B cell (primary cell): Measurements from ENCODE around the gene ARHGAP15. TPM values are rescaled to one million over a fixed set of nuclear protein-coding genes. Genes with fewer than 3 reads are reported as not detected.

ENCODE experiments used
- ATAC-seq: fragments of 200-7000 bp; cut with Tn5 transposase; one replicate; pipeline ENCODE4 v1.10.0; 2021; ENCODE audit warnings: low read depth, mild to moderate bottlenecking, moderate number of reproducible peaks, moderate library complexity
- CTCF ChIA-PET: fragments of 350-600 bp; sonication (Branson Sonifier 250); formaldehyde crosslinking; loops from one replicate; lab custom pipeline; 2021; ENCODE audit warnings: antibody characterized with exemption, inconsistent platforms; lab: Charles Lee
- POLR2A ChIA-PET: fragments of 350-600 bp; sonication (Branson Sonifier 250); formaldehyde crosslinking; loops from one replicate; lab custom pipeline; 2021; ENCODE audit warnings: antibody characterized with exemption; lab: Charles Lee
- DNase-seq: peaks from one replicate; pipeline ENCODE4 v3.0.0; 2013
- H2AFZ ChIP-seq: 2 replicates; pipeline ENCODE4 v1.6.1; 2012; ENCODE audit warnings: mild to moderate bottlenecking, low read depth, low read length; ENCODE audit not compliant: insufficient read depth, poor library complexity, severe bottlenecking
- H3K27ac ChIP-seq, 2 donors: 1 replicate in 1 of 2; 2 replicates in 1 of 2; pipeline ENCODE4 v1.5.1; 2012 to 2013; ENCODE audit warnings: low read length in 2 of 2, mild to moderate bottlenecking in 2 of 2, moderate library complexity in 1 of 2
- H3K27me3 ChIP-seq, 4 experiments: fragments of 200-600 bp in 1 of 4; sonication (generic) in 1 of 4; replicated peaks in 1 of 4; 1 replicate in 2 of 4; 2 replicates in 2 of 4; pipeline versions ENCODE4 v1.6.1 to v1.7.0; 2013 to 2016; ENCODE audit warnings: low read length in 3 of 4, mild to moderate bottlenecking in 2 of 4, mixed read lengths in 1 of 4, moderate library complexity in 1 of 4; ENCODE audit not compliant: insufficient read depth in 4 of 4, control insufficient read depth in 3 of 4; ENCODE audit errors: control extremely low read depth in 1 of 4
- H3K36me3 ChIP-seq, 2 experiments: replicated peaks in 1 of 2; 1 replicate in 1 of 2; 2 replicates in 1 of 2; pipeline versions ENCODE4 v1.6.1 to v1.7.1; 2013; ENCODE audit warnings: low read length in 1 of 2; ENCODE audit not compliant: insufficient read depth in 2 of 2, control insufficient read depth in 1 of 2; ENCODE audit errors: control extremely low read depth in 1 of 2, extremely low read depth in 1 of 2
- H3K4me1 ChIP-seq, 2 donors: fragments of 200-600 bp in 1 of 2; sonication (generic) in 1 of 2; 1 replicate in 1 of 2; 2 replicates in 1 of 2; pipeline versions ENCODE4 v1.5.1 to v1.6.1; 2013 to 2017; ENCODE audit warnings: low read length in 2 of 2; ENCODE audit not compliant: control insufficient read depth in 2 of 2, insufficient read depth in 2 of 2
- H3K4me2 ChIP-seq: replicated peaks from 2 replicates; pipeline ENCODE3; 2012; ENCODE audit warnings: mild to moderate bottlenecking, low read depth, low read length; ENCODE audit not compliant: poor library complexity, severe bottlenecking
- H3K4me3 ChIP-seq, 5 experiments: fragments of 200-600 bp in 1 of 5; sonication (generic) in 1 of 5; 1 replicate in 3 of 5; 2 replicates in 2 of 5; pipeline versions ENCODE4 v1.5.1 to v1.7.0; 2011 to 2016; ENCODE audit warnings: low read length in 4 of 5, mild to moderate bottlenecking in 4 of 5, low read depth in 2 of 5, control low read depth in 1 of 5, moderate library complexity in 1 of 5; ENCODE audit not compliant: insufficient read depth in 1 of 5; ENCODE audit errors: control extremely low read depth in 1 of 5, extremely low read depth in 1 of 5
- H3K79me2 ChIP-seq: fragments of 200-600 bp; sonication (generic); one replicate; pipeline ENCODE4 v1.6.0; 2016; ENCODE audit warnings: low read length; ENCODE audit not compliant: control insufficient read depth, insufficient read depth
- H3K9ac ChIP-seq: fragments of 200-600 bp; sonication (generic); 2 replicates; pipeline ENCODE4 v1.6.1; 2017; ENCODE audit warnings: mild to moderate bottlenecking, low read length, moderate library complexity
- H3K9me3 ChIP-seq, 3 donors: one replicate each; pipeline versions ENCODE4 v1.6.1 to v1.7.1; 2013; ENCODE audit warnings: low read length in 2 of 3; ENCODE audit not compliant: control insufficient read depth in 2 of 3, insufficient read depth in 1 of 3; ENCODE audit errors: control extremely low read depth in 1 of 3
- H4K20me1 ChIP-seq: 2 replicates; pipeline ENCODE4 v1.6.0; 2012; ENCODE audit warnings: mild to moderate bottlenecking, low read length; ENCODE audit not compliant: insufficient read depth, control insufficient read depth, poor library complexity, severe bottlenecking
- H3K27ac Mint-ChIP-seq: one replicate; pipeline ENCODE4 v1.8.0; 2021; ENCODE audit warnings: mixed read lengths
- H3K27me3 Mint-ChIP-seq: one replicate; pipeline ENCODE4 v1.8.0; 2021; ENCODE audit warnings: mixed read lengths
- H3K4me1 Mint-ChIP-seq: one replicate; pipeline ENCODE4 v1.8.0; 2021; ENCODE audit warnings: mixed read lengths
- H3K4me3 Mint-ChIP-seq: one replicate; pipeline ENCODE4 v1.8.0; 2021; ENCODE audit warnings: mixed read lengths
- H3K9me3 Mint-ChIP-seq: one replicate; pipeline ENCODE4 v1.8.0; 2022; ENCODE audit warnings: mixed read lengths; ENCODE audit not compliant: insufficient read depth
- CTCF ChIP-seq: fragments of 200-600 bp; IDR thresholded peaks from one replicate; pipeline ENCODE4 v1.8.0; 2022; ENCODE audit warnings: antibody characterized with exemption, mild to moderate bottlenecking
- EZH2 ChIP-seq: IDR thresholded peaks from 2 replicates; pipeline ENCODE4 v1.6.1; 2012; ENCODE audit warnings: borderline replicate concordance, low read depth, mild to moderate bottlenecking, moderate library complexity, low read length; ENCODE audit not compliant: insufficient read depth, poor library complexity, severe bottlenecking
- WGBS: methylation state at CpG from one replicate; pipeline ENCODE4 v1.1.5; 2013; ENCODE audit warnings: missing lambda C conversion rate; ENCODE audit not compliant: insufficient coverage; 5-methylcytosine and 5-hydroxymethylcytosine counted together
- intact Hi-C: fragments of 100-400 bp; cut with micrococcal nuclease; formaldehyde crosslinking; loops from one replicate; pipeline ENCODE4 v1.10.0; 2022
- polyA plus RNA-seq: library from polyadenylated mRNA; depleted of rRNA; stranded (reverse); fragments of >200 nt; gene quantifications from 2 replicates; pipeline ENCODE4 v1.2.3, GENCODE V29; 2012
- total RNA-seq, 2 donors: library from RNA; stranded (reverse); fragments of 120-200 nt in 1 of 2; gene quantifications; 1 replicate in 1 of 2; 2 replicates in 1 of 2; pipeline versions ENCODE4 v1.2.3 to v1.2.4, GENCODE V29; 2013 to 2022

ARHGAP15 gene
- total and polyA plus RNA-seq, 2 donors (not counting 1 experiment from before 2014, with no cell fraction given): 58.6 to 187 TPM

GRCh38 chr2:143378996-143379395 lies 249.8 kb downstream of the ARHGAP15 start:
- ATAC-seq (no peak), DNase-seq (no peak)
- H3K4me1 ChIP-seq: no peaks in the 10 kb centered on the region
- H3K27ac Mint-ChIP-seq: no peak overlapping the region
- no peak for TF ChIP-seq EZH2
- ChIA-PET POLR2A (no interaction called here), CTCF (no interaction called here)
- H3K79me2 ChIP-seq: peaks cover 7% of the 10 kb centered on the region
- peaks cover 4 to 9% of the 10 kb centered on the region in 2 experiments for H3K36me3 ChIP-seq
- no peak overlapping the region for H3K4me2 ChIP-seq
- no peaks in the 10 kb centered on the region for H3K27me3 ChIP-seq
- WGBS: no CpG with 5 or more reads among the region's 2 CpGs
- no peaks in the 10 kb centered on the region for H3K9me3 Mint-ChIP-seq
- peaks cover 12% of the 10 kb centered on the region for H3K4me1 Mint-ChIP-seq
- H3K9ac ChIP-seq: no peak overlapping the region
- peaks cover 11% of the 10 kb centered on the region for H4K20me1 ChIP-seq
- H2AFZ ChIP-seq: no peak overlapping the region
- no peaks in the 10 kb centered on the region for H3K9me3 ChIP-seq
- H3K27ac ChIP-seq: no peak overlapping the region
- no peak overlapping the region for H3K4me3 Mint-ChIP-seq
- intact Hi-C loops: no loop called here
- no peaks in the 10 kb centered on the region for H3K27me3 Mint-ChIP-seq
- H3K4me3 ChIP-seq: no peak overlapping the region

GRCh38 chr2:143379955-143380354 lies 250.7 kb downstream of the ARHGAP15 start:
- H4K20me1 ChIP-seq: peaks cover 4% of the 10 kb centered on the region
- H3K4me2 ChIP-seq: no peak overlapping the region
- ChIA-PET CTCF (no interaction called here), POLR2A (no interaction called here)
- DNase-seq: no peak
- no peak overlapping the region for H3K27ac ChIP-seq
- H3K9me3 ChIP-seq: no peaks in the 10 kb centered on the region
- H3K4me3 Mint-ChIP-seq: no peak overlapping the region
- H2AFZ ChIP-seq: no peak overlapping the region
- no peak for ATAC-seq
- no peak overlapping the region for H3K9ac ChIP-seq
- no peak overlapping the region for H3K27ac Mint-ChIP-seq
- H3K4me1 Mint-ChIP-seq: peaks cover 11% of the 10 kb centered on the region
- peaks cover 7% of the 10 kb centered on the region for H3K79me2 ChIP-seq
- no peaks in the 10 kb centered on the region for H3K27me3 Mint-ChIP-seq
- H3K36me3 ChIP-seq: peaks cover 4 to 9% of the 10 kb centered on the region in 2 experiments
- H3K9me3 Mint-ChIP-seq: no peaks in the 10 kb centered on the region
- no peaks in the 10 kb centered on the region for H3K27me3 ChIP-seq
- TF ChIP-seq CTCF (no peak), EZH2 (no peak)
- intact Hi-C loops: no loop called here
- no peaks in the 10 kb centered on the region for H3K4me1 ChIP-seq
- H3K4me3 ChIP-seq: no peak overlapping the region
- WGBS: no CpG with 5 or more reads among the region's 1 CpG
